GM18499 (cell line): Measurements from ENCODE around the gene FNDC1.
"Not testable (repeated sequence)": the region's sequence is repeated elsewhere in the genome, so short reads cannot be mapped to it uniquely, and the experiment has no call there.

ENCODE experiments used
- ATAC-seq: cut with Tn5 transposase; IDR thresholded peaks from one replicate; pipeline ENCODE4 v1.9.1; 2021; ENCODE audit warnings: moderate number of reproducible peaks; ENCODE audit not compliant: insufficient read depth, unreplicated experiment

Gene FNDC1

DNA sequence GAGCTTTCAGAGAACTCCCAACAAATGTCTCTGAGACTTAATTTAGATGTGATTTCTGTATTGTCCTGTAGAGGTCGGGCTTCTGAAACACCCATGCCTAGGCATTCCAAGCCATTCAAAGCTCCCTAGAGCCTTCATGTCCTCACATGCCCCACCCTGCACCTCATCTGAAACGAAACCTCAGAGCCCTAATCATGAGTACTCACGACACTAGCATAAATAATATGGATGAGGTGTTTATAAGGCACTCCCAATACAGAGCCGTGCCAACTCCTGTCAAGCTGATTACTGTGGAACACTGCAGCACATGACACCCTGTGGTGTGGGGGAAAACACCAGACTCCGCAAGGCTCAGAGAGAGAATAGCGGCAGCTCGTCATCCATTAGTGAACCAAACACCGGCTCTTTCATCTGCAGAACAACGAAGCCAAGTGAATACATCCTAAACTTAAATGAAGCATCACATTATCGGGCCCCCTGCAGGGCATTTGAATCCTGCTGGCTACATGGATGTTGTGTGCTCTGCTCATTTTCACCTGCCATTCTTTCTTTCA is 83.8 kb downstream of the FNDC1 start:
- no peak for ATAC-seq

GRCh38 chr6:159254186-159254585 is 85.0 kb downstream of the FNDC1 start:
- ATAC-seq, result no peak

GRCh38 chr6:159255434-159255951 is 86.3 kb downstream of the FNDC1 start:
- no peak for ATAC-seq

DNA sequence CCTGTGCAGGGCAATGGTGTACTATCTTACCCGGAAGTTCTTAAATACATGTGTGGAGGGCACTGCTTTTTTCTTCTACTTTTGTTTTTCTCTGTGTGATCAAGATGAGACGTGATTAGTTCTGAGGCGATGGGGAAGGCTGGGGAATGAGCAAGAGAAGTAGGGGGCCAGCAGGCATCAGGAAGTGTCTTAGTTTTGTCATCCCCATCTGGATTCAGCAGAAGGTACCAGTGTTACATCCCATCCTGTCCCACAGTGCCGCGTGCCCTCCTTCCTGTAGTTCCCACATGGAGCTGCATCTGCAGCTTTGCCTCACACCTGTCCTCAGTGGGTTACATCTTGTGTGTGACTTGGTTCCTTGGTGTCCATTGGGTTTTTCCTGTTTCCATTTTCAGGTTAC is 86.9 kb downstream of the FNDC1 start:
- no peak for ATAC-seq

DNA sequence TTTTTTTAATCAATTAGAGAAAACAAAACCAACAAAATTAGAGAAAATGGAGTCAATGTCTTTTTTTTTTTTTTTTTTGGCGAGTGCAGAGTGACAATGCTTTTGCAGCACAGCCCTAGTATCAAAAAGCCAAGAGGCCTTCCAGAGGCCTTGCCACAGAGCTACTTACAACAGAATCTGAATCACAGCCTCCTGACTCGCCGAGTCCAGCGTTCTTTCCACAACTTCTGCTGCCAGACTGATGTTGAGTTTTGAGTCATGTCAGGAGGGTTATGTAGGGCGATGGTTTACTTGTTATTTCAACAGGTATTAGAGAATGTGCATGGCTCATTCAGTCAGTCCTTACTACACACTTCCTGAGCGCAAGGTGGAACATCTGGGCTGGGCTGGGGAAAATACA is 88.6 kb downstream of the FNDC1 start:
- no peak for ATAC-seq

DNA sequence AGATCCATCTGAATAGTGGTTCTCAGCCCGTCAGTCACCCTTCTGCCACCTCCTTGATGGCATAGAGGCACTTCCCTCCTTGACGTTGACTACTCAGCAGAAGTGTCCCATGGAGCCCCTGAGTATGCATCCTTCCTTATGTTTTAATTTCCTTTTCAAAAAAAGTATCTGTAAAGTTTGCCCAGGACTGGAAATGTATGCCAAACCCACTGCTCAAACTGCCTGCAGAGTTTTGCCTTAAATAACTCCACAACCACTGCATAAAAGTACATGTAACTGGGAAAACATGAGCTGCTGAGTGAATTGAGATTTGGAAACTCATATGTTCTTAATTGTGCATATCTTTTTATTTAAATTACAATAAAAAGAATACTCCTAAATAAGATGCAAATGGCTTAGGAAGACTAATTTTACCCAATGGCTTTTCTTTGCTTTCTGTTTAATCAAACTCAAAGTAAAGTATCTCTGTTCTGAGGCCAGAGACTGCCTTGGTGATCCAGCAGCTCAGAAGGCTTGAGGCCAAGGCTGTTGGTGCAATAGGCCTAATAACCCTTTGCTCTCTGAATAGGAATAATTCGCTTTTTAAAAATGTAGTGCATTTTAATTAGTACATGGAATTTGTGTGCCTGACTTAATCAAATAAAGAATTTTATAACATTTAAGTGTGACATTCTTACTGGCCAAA is 90.4 kb downstream of the FNDC1 start:
- no peak for ATAC-seq

GRCh38 chr6:159260208-159260607 is 91.0 kb downstream of the FNDC1 start:
- no peak for ATAC-seq

- no peak for ATAC-seq
Observed at GRCh38 chr6:159261995-159262394, 92.8 kb downstream of the FNDC1 start.

DNA sequence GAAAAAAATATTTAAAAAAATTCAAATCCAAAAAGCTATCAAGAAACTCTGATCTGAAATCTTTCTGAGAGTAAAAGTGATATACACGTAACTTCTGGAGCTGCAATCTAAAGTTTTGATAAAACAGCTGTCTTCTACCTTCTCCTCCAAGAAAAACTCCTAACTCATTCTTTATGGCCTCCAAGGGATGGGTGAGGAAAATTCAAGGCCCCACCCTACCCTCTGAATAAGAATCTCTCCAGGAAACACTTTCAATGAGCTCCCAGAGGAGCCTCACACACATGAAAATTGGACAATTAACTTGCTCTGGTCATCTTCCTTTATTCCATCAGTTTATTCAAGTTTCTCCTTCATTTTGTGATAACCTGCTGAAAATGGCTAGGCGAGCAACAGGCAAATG is 93.4 kb downstream of the FNDC1 start:
- no peak for ATAC-seq

- no peak for ATAC-seq
Observed at GRCh38 chr6:159267165-159267564, 98.0 kb downstream of the FNDC1 start.

DNA sequence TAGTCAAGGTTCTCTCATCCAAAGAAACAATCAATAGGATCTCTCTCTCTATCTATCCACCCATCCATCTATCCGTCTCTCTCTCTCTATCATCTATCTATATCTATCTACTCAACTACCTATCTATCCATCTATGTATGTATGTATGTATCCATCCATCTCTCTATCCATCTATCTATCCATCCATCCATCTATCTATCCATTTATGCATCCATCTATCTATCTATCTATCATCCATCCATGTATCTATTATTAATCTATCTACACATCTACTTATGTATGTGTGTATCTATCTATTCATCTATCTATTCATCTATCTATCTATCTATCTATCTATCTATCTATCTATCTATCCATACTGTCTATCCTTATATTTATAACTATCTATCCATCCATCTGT is 99.3 kb downstream of the FNDC1 start:
- ATAC-seq, result no peak

- ATAC-seq, result no peak
Observed at GRCh38 chr6:159271257-159271656, 102.1 kb downstream of the FNDC1 start.

DNA sequence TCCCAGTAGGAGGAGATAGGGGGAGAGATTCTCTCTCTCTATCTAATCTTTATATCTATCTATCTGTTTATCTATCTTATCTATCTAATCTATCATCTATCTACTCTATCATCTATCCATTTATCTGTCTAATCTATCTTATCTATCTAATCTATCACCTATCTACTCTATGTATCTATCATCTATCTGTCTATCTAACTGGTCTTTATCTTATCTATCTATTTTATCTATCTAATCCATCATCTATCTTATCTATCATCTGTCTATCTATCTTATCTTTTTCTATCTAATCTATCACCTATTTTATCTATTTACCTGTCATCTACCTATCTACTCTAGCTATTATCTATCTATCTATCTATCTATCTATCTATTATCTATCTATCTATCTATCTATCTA is 109.4 kb downstream of the FNDC1 start:
- ATAC-seq, result no peak

GRCh38 chr6:159279790-159280277 is 110.6 kb downstream of the FNDC1 start:
- no peak for ATAC-seq

DNA sequence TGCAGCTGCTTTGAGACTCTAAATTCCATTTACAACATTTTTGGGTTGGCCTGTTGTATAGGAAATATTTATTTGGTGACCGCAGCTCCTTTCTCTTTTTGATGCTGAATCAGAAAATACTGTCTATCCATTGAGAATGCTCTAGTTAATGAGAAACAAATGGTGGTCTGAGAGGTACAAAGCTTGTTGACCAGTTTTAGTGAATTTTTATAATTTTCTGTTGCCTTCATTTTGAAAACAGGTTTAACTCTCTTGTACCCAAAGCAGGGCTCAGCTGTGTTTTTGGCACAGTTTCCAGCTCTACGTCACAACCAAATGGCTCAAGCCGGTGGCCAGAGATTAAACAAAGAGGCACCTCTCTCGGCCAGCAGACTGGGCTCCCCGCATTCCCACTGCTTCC is 113.2 kb downstream of the FNDC1 start:
- ATAC-seq, result no peak

DNA sequence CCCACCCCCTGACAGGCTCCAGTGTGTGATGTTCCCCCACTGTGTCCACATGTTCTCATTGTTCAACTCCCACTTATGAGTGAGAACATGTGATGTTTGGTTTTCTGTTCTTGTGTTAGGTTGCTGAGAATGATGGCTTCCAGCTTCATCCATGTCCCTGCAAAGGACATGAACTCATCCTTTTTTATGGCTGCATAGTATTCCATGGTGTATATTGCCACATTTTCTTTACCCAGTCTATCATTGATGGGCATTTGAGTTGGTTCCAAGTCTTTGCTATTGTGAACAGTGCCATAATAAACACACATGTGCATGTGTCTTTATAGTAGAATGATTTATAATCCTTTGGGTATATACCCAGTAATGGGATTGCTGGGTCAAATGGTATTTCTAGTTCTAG is 115.5 kb downstream of the FNDC1 start:
- not testable (repeated sequence) for ATAC-seq

- no peak for ATAC-seq
Observed at GRCh38 chr6:159298840-159299239, 129.6 kb downstream of the FNDC1 start.

GRCh38 chr6:159299566-159299965 is 130.4 kb downstream of the FNDC1 start:
- ATAC-seq, result no peak

GRCh38 chr6:159301277-159301676 is 132.1 kb downstream of the FNDC1 start:
- ATAC-seq, result no peak

DNA sequence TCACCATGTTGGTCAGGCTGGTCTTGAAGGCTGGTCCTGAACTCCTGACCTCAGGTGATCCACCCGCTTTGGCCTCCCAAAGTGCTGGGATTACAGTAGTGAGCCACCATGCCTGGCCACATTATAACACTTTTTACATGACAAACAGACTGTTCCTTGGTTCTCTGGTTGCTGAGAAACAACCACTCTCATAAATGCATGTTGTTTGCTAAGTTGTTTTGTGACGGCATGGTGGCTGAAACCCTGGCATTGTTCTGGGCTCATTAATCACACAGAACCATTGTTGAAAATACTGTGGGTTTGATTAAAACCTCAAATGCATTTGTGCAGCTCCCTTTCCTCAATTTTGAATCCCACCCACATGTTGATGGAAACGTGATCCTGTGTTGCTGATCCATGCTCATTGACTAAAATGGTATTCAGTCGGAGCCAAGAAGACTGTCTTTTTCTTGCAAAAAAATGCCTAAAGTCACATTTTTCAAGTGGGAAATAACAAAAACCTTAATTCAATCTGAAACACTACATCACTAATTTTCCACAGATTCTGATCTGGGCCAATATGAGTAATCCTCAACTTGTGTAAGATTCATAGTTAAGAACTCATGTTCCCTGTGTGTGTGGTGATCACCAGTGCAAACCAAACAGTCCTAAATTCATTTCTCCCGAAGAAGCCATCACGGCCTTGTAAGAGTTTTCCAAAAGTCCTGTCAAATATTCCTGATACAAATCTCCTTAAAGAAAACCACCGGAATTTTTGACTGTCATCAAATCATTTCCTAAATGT is 132.8 kb downstream of the FNDC1 start:
- no peak for ATAC-seq

DNA sequence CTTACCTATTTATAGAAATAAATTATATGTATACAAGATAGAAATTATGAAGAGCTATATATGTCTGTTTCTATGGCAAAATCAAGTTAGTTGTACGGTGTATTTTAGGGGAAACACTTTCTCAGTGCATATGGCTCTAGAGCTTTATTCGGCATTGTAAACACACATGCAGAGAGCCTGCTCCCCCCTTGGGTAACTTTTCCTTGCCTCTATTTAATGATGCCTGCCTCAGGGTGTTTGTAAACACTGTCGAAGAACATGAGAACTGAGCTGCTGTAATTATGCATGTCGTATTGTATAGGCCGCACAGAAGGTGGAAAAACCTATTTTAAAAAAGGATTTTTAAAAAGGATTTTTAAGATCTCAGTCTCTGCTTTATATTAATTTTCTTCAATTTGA is 133.4 kb downstream of the FNDC1 start:
- no peak for ATAC-seq
